Right lung (tissue), 10 donors: Measurements from ENCODE around the gene BDP1. TPM values are rescaled to one million over a fixed set of nuclear protein-coding genes. Genes with fewer than 3 reads are reported as not detected.
"Not testable (repeated sequence)": the region's sequence is repeated elsewhere in the genome, so short reads cannot be mapped to it uniquely, and the experiment has no call there.

ENCODE experiments used
- DNase-seq, 2 donors: peaks; one replicate each; pipeline ENCODE4 v3.0.0-alpha.2; 2013
- long read RNA-seq, 8 donors: transcript quantifications; one replicate each; lab custom pipeline, GENCODE V29; 2026
- polyA plus RNA-seq, 5 donors: library from polyadenylated mRNA; unstranded; fragments of 120-200 nt; gene quantifications; one replicate each; pipeline versions ENCODE4 v1.2.1 to v1.2.3, GENCODE V29; 2013; ENCODE audit warnings: inconsistent platforms in 1 of 5, low replicate concordance in 1 of 5; ENCODE audit not compliant: insufficient read length in 5 of 5, insufficient read depth in 1 of 5

BDP1 gene, protein sequence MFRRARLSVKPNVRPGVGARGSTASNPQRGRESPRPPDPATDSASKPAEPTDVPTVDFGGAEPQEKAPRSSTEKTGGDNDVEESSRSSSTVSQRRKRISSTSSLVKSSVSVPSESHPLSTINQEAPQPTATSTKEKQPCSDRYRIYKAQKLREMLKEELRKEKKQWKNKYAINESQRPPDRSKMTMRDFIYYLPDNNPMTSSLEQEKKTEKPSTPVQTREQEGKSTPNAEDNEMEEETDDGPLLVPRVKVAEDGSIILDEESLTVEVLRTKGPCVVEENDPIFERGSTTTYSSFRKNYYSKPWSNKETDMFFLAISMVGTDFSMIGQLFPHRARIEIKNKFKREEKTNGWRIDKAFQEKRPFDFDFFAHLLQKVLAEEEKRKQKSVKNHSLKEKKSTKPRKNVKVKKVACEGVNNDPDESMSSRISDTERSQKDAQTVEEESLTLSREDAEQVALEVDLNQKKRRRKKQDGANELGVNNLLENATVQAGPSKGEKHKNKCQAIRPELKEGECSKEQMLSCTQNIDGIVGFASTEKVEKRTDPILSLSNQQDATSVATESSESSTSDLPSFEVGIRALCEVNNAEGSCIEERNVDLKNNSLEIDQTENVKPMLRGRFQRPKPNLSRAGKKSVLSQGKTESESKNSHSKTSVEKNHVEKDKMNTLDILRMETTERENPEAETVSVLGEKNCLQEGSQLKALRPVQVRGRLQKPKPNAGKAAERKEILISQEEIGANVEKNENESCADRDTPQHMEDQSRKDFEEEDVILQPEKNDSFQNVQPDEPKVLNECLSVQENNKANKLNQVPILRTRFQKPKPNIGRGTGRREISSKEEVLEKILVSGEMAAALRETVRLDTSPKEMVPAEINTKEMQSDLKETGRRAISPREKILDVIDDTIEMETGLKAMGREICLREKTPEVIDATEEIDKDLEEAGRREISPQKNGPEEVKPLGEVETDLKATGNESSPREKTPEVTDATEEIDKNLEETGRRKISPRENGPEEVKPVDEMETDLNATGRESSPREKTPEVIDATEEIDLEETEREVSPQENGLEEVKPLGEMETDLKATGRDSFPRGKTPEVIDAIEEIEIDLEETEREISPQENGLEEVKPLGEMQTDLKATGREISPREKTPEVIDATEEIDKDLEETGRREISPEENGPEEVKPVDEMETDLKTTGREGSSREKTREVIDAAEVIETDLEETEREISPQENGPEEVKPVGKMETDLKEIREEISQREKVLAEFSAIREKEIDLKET (N-terminal part only)
- polyA plus RNA-seq: 10 to 100 TPM; 26.0 to 53.5 (median 43.6) TPM
- long read RNA-seq, donor 1, partial matches to known transcripts: 6 of 8 reads
- long read RNA-seq, donor 1, other reads (novel, unspliced or antisense): 0 of 8 reads
- long read RNA-seq, donor 2, partial matches to known transcripts: 0 of 1 reads
- long read RNA-seq, donor 2, other reads (novel, unspliced or antisense): 0 of 1 reads
- long read RNA-seq, donor 3, partial matches to known transcripts: 0 of 1 reads
- long read RNA-seq, donor 3, other reads (novel, unspliced or antisense): 0 of 1 reads
- long read RNA-seq, donor 4, partial matches to known transcripts: 11 of 11 reads
- long read RNA-seq, donor 4, other reads (novel, unspliced or antisense): 0 of 11 reads
- long read RNA-seq, donor 5, transcript BDP1-203 (6 exons, 3,403 nt): major isoform, 6 of 26 reads
- long read RNA-seq, donor 5, partial matches to known transcripts: 20 of 26 reads
- long read RNA-seq, donor 5, other reads (novel, unspliced or antisense): 0 of 26 reads
- long read RNA-seq, donor 6, partial matches to known transcripts: 7 of 9 reads
- long read RNA-seq, donor 6, other reads (novel, unspliced or antisense): 0 of 9 reads
- long read RNA-seq, donor 7, partial matches to known transcripts: 0 of 1 reads
- long read RNA-seq, donor 7, other reads (novel, unspliced or antisense): 0 of 1 reads
- long read RNA-seq, donor 8, partial matches to known transcripts: 0 of 1 reads
- long read RNA-seq, donor 8, other reads (novel, unspliced or antisense): 0 of 1 reads

DNA sequence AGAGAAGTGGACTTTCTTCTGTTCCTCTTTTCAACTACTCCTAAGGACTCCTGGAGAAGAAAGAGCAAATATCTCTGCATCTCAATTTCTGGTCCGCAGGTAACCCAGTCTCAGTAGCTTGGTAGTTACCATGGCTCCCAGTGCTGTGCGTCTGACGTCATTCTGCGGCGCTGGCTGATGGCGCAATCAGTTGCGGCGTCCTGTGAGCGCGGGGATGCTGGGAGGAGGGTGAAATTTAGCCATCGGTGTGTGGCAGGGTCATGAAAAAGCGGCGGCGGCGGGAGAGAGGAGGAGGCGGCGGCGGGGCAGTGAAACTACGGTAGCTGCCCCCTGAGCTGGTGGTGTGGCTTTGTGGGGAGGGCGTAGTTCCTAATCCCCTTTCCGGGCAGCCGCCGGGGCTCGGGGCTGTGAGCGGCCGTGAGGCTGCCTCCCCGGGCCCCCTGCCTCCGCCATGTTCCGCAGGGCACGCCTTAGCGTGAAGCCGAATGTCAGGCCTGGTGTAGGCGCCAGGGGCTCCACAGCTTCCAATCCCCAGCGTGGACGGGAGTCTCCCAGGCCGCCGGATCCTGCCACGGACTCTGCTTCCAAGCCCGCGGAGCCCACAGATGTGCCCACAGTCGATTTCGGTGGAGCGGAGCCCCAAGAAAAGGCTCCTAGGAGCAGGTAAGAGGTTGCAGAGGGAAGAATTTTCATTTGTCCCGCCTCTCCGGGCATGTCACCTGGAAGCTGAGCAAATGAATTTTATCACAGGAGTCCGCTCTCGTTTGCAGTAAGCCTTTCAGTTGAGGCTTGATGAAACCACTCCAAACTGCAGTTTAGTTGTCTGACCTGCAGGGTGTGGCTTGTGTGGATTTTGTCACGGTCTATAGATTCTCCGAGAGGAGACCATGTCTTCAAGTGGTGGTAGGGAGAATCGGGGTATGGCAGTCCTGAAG is at the start of gene BDP1:
Gene BDP1 (plus strand): TSS at position 225 of the 935 bp plus-strand sequence. CDS start 227 bp downstream, at position 452.
- peak; percentile 96 to 97 for DNase-seq

DNA sequence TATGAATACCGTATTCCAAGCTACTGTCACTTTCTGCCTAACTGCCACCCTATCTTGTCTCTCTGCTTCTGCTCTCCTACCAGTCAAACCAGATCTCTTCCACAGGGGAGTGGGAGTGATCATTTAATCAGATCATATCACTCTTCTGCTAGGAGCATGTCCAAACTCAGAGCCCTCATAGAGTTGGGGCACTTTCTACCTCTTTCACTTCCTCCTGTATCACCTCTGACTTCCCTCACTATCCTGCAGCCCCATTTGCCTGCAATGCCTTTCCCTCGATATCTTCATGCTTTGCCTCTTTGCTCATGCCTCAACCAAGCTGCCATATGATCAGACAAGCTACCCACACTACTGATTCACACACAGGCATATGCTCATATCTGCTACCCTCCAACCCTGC is 45.4 kb upstream of the BDP1 start:
- not testable (repeated sequence) for DNase-seq

DNA sequence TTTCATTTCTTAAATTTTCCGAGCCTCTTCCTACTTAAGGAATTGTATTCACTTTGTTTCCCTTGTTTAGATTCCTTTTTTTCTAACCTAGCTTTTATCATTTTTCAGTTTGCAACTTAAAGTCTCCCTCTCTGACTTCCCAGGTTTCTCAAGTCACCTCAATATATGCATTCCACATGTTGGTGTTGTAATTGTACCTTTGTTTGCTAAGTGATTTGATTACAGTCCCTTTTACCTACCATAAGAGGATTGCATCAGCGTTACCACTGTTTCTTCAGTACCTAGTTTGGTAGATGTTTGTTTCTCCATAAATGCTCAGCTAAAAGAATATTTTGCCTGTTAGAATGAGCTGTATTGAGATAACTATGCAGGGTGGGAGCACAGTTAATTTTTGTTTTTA is 39.8 kb upstream of the BDP1 start:
- DNase-seq: not testable (repeated sequence)

DNA sequence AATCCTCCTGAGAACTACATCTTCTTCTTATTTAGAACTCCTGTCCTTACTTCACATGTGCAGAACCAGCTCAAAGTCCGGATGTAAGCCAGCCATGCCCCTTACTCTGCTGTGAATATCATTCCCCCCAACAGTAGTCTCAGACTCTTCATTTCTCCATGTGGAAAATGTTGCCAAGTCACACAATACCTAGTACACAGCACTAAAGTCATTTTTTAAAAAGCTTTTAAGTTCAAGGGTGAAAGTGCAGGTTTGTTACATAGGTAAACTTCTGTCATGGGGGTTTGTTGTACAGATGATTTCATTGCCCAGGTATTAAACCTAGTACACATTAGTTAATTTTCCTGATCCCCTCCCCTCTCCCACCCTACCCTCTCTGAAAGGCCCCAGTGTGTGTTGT is 37.4 kb upstream of the BDP1 start:
- not testable (repeated sequence) for DNase-seq

DNA sequence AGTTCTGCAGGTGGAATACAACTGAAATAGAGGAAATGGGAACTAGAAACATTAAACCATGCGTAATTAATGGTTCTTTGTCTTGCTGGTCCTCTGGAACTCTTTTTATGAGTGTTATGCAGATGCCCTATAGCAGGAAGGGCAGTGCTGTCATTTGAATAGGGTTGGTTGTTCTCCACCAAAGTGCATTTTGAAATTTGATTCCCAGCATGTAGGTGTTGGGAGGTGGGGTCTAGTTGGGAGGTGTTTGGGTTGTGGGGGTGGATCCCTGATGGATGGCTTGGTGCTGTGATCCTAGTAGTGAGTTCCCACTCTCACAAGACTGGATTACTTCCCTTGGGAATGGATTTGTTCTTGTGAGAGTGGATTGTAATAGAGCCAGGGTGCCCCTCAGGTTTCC is 34.2 kb upstream of the BDP1 start:
- not testable (repeated sequence) for DNase-seq

DNA sequence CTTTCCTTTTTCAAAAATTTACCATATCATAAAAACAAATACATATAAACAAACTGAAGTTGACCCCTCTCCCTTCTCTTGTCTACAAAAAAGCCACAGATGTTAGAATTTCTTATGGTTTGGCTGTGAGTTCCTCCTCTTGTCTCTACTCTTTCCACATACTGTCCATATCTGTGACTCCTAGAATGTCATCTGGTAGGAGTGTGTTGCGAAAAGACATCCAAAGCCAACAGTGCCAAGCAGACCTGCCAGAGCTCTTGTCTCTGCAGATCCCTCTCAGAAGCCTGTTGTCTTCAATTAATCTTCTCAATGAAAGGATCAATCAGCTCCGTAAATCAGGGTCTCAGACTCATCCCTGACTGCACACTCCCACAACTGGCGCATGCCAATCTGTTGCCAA is 31.6 kb upstream of the BDP1 start:
- DNase-seq: not testable (repeated sequence)

DNA sequence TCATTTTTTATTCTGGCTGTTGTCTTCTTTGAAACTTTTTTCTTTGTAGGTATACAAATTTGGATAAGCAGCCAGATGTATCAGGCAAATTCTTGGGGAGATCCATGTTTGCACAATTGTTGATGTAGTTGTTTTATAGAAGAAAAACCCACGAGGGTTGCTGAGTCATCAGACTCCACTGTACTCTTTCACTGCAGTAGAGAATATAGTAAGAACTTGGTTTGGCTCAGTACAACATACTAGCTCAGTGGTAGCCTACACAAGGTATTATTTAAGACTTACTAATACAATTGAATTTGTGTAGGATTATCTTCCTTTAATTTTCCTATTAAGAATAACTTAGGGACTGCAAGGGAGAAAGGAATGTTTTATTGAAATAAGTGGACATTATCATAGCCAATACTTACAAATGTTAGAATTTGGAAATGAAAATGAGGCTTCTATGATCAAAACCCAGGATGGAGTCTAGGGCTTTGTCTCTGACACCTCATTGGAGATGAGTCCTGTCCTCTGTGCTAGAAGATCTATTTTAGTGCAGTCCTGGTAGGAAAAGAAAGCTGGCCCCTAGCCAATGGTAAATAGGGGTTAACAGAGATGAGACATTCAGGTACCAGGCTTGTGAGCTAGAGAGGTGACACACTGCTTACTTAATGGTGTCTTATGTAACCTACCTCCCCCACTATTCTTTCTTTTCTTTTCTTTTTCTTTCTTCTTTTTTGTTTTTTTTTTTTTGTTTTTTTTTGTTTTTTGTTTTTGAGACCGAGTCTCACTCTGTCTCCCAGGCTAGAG is 28.6 kb upstream of the BDP1 start:
- DNase-seq: not testable (repeated sequence)

DNA sequence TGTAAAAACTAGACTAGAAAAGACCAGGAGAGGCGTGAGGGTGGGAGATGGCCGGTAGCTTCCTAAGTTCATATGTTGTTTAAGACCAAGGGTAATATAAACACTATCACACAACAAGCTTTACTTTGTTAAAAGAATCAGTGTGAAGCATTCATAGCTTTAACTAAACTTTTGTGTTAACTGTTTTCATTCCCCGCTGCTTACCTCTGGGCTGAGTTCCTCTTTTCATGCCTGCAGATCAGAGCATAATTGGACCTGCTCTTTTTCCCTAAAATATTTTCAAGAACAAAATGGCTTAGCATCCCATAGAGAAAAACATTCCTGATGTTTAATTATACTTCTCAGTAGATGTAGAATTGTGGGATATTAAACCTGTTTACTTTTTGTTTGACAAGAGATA is 23.0 kb upstream of the BDP1 start:
- DNase-seq: not testable (repeated sequence)

DNA sequence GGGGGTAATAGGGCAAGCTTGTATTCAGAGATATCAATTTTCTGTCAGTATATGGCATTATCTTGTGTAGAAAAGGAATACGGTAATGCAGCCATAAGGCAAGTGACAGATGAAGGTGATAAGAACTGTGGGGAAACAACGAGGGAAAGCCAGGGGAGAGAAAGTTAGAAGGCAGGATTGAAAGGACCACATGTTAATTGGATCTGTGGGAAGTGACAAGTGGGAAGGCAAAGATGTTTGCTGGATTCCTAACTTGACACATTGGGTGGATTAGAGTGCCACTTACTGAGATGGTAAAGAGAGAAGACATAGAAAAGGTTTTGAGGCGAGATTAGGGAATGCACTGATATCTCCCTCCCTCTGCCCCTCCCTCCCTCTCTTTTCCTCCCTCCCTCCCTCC is 20.6 kb upstream of the BDP1 start:
- DNase-seq: not testable (repeated sequence)

DNA sequence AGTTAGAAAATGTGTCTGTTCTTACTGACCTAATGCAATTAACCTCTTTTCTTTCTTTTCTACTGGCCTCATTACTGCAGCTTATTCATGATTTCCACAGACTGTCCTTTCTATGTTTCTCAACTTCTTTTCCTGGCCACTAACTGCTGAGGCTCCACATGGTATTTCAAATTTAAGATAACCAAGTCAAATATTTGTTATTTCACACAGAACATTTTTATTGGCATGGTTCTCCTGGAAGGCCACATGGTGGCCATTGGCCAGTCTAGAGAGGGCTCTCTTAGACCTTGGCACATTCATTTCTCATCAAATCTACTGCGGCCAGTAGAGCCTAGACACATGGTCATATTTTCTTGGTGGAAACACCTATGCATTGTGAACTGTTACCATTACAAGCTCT is 13.9 kb upstream of the BDP1 start:
- not testable (repeated sequence) for DNase-seq

DNA sequence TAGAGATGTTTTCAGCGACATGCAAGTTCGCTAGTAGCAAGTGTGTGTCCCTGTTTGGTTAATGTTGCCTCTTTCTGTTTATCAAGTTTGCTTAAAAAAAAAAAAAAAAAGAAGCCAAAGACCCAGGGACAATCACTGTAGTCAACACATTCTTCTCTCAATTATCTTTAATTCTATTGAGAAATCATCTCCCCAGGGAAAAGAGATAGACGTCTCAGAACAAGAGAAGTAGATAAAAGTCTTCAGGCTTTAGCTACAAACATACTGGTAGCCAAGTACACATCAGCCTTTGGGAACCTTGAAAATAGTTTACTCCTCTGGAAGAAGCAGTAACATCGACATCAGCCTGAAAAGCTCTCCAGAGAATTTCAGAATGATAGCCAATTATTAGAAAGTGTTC is 11.6 kb upstream of the BDP1 start:
- DNase-seq: not testable (repeated sequence)

DNA sequence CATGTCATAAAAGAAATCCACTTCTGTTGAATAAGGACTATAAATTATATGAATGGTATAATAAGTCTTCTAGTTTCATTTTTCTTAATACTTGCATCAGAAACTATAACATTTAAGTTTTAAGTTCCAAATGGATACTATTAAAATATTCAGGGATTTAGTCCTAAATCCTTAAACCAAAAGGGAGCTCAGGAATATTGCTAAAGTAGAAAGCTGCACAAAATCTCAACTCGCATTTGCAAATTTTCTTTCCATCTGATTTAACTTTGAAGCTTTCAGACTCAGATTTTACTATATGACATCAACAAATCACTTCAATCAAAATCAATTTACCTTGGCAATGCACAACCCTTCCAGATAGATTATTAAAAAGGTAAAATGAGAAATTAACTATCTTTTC is 10.4 kb upstream of the BDP1 start:
- not testable (repeated sequence) for DNase-seq

DNA sequence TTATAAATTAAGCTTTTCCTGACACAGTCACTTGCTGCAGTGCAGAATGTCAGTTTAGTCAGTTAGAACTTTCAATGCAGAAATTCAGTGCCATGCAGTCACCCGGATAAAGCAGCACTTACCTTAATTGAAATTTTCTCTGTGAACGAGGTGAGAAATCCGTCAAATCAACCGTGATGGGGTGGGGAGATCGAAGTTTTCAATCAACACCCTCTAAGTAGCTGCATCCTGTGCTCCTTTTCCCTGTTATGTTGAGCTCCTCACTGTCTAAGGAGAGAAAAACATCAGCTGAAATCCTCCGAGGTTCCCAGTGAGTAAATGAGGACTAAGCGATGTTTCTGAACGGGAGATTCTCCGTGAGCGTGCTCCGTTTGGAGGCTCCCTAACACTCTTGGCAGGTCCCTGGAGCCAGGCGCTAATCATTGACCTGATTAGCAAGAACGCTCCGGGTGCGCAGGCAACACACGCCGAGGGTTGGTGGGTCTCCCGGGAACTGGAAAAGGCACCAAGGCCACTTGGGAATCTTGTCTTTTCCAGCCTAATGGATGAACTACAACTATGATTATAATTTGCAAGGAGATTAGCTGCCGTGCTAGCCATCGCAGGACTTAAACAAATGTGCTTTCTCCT is 9.8 kb upstream of the BDP1 start:
- not testable (repeated sequence) for DNase-seq

DNA sequence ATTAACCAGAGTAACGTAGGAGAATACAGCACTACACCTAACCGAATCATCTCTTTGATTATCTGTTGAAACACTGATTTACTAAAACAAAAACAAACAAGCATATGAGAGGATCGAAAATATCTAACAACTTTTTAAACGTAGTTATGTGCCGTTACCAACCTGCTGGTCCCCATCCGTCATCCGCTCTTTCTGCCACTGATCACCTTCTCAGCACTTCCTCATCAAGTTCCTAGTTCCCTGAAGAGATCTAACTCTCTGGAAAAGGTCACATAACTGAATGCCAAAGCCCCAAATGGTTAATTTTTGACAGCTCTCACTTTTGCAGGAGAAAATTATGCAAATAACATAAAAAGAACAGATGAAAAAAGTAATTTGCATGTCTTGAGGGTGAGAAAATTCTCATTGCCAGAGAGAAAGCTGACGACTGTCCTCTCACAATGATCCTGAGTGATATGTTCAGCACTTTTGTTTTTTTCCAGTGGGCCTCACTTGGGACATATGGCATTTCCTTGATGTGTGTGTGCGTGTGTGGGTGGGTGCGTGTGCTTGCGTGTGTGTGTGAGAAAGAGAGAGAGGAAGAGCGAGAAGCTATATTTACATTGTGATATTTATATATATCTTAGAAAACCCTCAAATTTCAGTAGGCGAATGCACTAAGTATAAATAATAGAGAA is 8.8 kb upstream of the BDP1 start:
- not testable (repeated sequence) for DNase-seq

DNA sequence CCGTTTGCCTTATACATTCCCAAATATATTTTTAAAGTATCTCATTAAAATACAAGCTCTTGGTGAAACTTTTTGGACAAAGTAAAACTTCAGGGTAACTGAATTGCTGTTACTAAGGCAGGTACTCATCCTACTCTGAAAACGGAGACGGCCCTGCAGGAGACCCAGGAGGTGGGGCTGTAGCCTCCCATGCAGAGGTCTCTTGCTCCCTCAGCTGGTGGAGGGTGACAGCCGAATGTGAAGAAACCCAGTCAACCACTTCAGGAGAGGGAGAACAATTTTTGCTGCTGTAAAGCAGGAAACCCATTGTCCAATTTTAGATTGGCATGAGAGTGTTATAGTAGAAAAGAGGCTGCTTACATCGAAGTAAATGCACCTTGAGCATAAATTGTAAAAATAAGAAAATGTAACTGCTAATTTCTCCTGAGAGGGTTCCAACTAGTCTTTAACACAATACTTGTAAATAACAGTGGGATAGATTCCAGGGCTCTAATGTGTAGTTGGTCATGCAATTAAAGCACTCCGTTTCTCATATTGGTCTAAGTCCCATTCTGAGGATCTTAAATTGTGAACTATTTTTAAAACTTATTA is 8.1 kb upstream of the BDP1 start:
- not testable (repeated sequence) for DNase-seq

DNA sequence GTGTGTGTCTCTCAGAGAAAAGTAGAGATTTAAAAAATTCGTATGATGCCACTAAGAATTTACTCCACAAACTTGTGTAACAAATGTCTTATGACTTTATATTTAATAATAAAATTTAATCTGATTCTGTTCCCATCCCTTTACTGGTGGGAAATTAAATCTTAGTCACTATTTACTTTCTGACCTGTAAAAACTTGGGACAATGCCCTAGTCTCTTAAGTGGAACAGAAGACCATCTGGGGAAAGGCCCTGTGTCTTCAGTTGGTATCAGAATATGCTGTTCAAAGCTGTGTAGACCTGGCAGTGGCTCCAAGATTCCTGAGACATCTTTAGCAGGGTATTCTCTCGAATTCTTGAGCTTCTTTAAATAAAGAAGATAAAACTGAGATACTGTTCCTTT is 2.6 kb upstream of the BDP1 start:
- no peak for DNase-seq
